ENCODE results near the gene TBKBP1.
A peak's percentile ranks its signal among the peaks of the same experiment; 100 is the strongest.
"Not testable (repeated sequence)": the region's sequence is repeated elsewhere in the genome, so short reads cannot be mapped to it uniquely, and the experiment has no call there.

Gene TBKBP1

DNA sequence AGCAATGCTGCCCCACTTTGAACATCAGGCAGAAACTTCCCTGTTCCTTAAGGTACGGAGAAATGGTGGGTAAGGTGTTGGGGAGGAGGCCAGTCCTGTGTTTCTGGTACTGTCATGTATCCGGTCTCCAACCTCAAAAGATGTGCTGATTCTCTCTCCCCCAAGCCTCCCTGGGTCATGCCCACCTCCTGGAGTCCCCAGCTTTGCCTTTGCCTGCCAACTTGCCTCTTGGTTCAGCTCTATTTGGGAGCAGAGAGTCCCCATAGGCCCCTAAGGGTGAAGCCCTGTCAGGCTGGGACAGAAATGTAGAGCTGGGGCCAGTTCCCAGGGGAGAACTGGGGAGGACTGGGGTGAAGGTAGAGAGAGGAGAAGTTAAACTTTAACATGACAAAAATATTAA lies 37.4 kb downstream of the TBKBP1 start:
- no peak for DNase-seq (ENCODE audit: low spot score)

DNA sequence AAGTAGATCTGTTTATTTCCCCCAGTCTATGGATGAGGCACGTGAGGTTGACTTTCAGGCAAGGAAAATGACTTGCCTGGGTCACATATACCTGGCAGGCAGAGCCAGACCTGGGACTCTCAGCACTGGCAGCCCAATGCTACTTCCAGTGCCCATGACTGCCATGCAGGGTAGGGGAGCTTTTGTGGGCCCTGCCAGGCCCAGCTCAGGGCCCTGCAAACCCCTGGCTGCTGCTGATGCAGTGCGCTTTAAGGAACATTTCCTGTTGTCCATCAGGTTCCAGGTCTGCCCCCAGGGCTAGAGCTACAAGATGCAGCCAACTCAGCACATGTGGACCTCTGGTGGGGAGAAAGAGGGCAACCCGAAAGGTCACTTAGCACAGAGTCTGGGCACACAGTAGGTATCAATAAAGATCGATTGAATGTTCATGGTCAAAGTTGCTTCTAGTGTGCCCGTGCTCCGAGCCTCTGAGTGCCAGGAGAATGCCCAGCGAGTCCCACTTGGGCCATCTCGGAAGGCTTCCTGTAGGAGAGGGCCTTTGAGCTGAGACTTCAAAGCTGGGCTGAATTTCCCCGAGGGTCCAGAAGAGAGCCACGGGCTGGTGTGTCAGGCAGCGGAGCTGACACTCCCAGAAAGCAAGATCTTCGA lies 38.6 kb downstream of the TBKBP1 start:
- DNase-seq (ENCODE audit: low spot score) = no peak

DNA sequence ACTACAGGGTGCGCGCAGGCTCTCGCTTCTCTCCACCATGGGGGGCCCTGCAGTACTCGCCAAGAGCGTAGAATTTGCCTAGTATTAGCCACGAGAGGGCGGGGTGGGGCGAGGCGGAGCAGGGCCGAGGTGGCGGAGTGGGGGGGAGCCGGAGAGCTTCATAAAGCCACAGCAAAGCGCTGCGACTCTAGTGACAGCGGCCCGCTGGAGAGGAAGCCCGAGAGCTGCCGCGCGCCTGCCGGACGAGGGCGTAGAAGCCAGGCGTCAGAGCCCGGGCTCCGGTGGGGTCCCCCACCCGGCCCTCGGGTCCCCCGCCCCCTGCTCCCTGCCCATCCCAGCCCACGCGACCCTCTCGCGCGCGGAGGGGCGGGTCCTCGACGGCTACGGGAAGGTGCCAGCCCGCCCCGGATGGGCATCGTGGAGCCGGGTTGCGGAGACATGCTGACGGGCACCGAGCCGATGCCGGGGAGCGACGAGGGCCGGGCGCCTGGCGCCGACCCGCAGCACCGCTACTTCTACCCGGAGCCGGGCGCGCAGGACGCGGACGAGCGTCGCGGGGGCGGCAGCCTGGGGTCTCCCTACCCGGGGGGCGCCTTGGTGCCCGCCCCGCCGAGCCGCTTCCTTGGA lies 39.2 kb downstream of the TBKBP1 start, which contains the start of gene TBX21:
Gene TBX21, plus strand, starts transcription at position 190 of the 627 bp plus-strand sequence. Its CDS starts 219 bp downstream, at position 409.
- peak; percentile 93 for DNase-seq (ENCODE audit: low spot score)

DNA sequence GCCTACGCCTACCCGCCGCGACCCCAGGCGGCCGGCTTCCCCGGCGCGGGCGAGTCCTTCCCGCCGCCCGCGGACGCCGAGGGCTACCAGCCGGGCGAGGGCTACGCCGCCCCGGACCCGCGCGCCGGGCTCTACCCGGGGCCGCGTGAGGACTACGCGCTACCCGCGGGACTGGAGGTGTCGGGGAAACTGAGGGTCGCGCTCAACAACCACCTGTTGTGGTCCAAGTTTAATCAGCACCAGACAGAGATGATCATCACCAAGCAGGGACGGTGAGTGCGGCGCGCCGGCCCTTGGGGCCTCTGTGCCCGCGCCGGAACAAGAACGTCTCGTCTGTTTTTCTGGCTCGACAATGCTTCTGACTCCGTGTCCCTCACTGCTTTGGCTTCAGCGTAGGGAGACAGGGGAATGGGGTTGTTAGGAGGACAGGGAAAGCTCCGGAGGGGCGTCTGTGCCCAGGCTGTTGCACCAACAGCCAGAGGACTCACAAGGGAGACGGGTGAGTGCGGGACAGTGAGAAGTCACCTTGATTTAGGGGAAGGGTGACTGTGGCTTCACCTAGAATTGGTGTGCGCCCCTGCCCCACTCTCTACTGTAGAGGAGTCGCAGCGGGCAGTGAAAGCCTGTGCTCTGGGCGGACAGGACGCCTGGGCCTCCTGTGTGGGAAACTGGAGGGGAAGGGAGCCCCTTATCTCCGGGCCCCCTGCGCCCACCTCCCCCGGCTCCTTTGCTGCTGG lies 39.9 kb downstream of the TBKBP1 start:
- no peak for DNase-seq (ENCODE audit: low spot score)

DNA sequence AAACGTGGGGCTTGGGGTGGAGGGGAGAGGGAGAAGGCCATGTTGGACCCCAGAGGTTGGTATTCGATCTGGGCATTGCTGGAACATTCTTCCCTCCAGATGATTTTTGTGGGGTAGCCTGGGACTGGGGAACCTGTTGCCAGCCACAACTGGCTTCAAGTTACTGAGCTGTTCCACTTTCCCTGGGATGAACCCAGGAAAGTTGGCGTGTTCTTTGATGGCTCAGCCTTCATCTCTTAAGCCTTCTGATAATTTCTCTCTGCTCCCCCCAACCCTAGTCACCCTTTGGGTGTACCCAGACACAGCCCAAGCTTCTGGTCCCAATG lies 41.1 kb downstream of the TBKBP1 start:
- no peak for DNase-seq (ENCODE audit: low spot score)

DNA sequence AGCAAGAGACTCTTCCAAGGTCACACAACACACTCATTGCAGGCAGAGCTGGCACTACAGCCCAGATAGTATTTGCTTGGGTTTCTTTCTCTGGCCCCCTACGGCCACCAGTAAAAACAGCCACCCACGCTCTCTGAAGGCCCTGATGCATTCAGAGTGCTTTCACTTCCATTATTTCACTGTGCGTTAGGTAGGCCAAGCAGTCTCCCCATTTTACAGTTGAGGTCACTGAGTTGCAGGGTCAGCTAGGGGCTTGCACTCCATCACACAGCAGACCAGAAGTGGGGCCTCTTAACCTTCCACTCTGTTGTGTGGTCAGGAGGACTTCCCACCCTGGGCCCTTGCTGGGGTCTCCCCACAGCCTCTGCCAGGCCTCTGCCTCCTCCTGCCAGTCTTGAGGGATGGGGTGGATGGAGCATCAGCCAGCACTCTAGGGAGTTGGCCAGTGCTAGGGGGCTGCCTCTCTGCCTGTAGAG lies 41.6 kb downstream of the TBKBP1 start:
- no peak for DNase-seq (ENCODE audit: low spot score)

DNA sequence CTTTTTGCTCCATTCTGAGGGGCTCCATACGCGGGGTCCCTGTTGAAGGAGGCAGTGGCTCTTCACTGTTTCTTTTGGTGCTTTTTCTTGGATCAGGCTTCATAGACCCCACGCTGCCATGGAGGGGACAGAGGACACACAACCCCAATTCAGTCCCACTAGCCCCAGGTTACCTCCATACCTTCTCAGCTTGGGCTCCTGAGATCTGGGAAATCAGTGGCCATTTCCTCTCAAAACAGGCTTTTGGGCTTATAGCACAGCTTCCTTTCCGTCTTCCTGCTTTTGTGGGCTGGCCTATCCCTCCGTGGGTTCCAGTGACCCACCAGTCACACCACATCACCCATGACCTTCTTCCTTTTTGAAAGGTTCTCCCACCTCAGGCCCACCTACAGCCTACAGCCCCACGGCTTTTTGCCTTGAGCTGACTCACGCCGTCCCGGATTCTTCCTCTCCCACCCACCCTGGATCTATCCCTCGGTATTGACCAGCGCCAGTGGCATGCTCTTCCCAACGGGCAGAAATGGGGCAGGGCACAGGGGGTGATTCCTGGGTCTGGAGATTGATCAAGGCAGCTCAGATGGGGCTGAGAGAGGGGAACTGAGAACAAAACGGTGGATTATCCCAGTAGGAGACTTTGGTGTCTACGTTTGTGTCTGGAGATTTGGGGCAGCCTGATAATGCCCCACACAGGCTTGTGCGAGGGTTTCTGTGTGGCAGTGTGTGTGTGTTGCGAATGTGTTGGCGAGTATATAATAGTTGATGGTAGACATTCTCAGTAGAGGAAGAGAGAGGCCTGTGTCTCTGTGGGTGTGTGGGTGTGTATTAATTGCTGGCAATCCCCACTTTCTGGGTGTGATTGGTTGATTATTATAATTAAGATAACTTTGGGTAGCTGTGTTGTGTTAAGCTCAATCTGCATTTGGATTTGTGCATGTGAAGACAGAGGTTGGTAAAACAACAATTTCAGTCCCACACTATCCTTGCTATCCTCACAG lies 42.8 kb downstream of the TBKBP1 start:
- DNase-seq (ENCODE audit: low spot score) = no peak

DNA sequence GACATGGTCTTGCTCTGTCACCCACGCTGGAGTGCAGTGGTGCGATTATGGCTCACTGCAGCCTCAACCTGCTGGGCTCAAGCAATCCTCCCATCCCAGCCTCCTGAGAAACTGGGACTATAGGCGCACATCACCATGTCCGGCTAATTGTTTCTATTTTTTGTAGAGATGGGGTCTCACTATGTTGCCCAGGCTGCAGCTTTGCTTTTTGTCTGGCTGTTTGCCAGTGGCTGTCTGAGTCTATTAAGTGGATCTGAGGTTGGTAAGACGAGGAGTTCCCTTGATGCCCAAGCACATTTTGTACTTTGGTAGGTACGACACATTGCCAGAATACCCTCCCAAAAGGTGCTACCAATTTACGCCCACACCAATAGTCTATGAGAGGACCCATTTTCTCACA lies 44.2 kb downstream of the TBKBP1 start:
- no peak for DNase-seq (ENCODE audit: low spot score)

DNA sequence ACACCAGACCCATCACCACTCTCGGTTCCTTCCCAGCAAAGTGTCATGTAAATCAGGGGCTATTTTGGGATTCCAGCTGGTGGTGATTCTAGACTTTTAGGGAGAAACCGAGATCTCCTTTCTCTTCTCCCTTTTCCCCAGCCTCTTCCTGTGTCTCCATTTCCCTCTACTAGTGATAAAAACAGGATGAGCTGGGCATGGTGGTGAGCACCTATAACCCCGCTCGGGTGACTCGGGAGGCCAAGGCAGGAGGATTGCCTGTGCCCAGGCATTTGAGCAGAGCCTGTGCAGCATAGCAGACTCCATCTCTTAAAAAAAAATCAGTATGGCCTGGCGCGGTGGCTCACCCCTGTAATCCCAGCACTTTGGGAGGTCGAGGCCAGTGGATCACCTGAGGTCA lies 45.2 kb downstream of the TBKBP1 start:
- no peak for DNase-seq (ENCODE audit: low spot score)

DNA sequence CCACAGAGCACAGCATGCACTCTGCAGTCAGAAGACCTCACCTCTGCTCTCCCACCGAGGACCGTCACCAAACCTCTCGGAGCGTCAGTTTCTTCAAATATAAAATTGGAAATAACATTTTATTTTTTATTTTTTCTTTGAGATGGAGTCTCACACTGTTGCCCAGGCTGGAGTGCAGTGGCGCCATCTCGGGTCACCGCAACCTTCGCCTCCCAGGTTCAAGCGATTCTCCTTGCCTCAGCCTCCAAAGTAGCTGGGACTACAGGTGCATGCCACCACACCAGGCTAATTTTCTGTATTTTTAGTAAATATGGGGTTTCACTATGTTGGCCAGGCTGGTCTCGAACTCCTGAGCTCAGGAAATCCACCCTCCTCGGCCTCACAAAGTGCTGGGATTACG lies 46.0 kb downstream of the TBKBP1 start:
- not testable (repeated sequence) for DNase-seq (ENCODE audit: low spot score)

DNA sequence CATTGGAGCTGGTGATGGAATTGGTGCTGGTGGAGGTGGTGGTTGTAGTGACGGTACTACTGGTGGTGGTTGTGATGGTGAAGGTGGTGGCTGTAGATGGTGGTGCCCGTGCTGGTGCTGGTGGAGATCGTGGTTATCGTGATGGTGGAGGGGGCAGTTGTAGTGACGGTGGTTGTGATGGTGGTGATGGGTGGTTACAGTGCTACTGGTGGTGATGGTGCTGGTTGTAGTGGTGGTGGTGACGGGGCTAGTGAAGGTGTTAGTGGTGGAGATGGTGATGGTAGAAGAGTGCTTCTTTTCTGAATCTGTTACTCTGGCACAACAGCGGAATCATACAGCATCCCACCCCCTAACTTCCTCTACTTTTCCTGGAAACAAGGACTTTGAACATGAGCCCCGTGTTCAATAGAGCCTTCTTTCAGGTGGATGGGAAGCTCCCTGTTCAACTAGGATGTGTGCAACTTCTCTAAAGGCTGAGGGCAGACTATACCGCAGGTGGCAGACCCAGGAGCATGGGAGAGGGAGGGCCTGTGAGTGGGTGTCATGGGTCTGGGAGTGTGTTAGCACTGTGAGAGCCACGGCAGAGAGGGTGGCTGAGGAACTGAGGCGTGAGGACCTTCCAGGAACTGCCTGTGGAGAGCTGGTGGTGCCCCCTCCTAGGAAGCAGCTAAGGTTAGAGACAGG lies 47.3 kb downstream of the TBKBP1 start:
- DNase-seq (ENCODE audit: low spot score) = peak; percentile 47

DNA sequence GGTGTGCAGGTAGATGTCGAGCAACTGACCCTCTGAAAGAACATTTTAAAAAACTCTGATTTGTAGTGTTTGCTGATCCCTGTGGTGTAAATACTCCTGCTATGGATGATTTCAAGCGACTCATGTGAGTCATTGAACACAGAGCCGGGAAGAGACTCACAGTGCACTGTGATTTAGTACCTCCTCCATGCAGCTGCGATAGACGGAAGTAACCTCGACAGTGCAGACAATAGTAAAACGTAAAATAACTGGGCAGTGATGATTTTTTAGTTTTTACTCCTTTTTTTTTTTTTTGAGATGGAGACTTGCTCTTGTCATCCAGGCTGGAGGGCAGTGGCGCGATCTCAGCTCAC lies 47.8 kb downstream of the TBKBP1 start:
- no peak for DNase-seq (ENCODE audit: low spot score)

DNA sequence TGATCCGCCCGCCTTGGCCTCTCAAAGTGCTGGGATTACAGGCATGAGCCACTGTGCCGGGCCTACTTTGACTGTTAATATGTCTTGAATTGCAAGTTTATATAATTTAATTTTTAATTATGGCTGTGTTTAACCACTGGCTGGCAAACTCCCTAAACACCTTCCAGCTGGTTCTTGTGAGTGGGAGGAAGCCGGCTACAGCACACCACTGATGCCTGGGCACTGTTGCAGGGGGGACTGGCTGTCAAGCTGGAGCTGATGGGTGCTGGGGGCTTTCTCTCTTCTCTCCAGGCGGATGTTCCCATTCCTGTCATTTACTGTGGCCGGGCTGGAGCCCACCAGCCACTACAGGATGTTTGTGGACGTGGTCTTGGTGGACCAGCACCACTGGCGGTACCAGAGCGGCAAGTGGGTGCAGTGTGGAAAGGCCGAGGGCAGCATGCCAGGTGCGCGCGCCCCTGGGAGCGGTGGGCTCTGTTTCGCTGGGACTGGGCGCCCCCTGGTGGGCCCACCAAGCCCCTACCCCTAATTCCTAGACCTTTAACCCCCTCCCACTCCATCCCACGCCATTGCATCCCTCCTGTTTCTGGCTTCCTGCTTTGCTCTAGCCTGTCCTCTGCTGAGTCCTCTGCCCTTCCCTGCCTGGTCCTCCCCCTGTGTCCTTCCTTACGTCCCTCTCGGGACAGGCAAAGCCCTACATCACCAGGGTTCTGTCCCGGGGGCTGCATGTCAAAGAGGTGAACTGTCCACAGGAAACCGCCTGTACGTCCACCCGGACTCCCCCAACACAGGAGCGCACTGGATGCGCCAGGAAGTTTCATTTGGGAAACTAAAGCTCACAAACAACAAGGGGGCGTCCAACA lies 48.6 kb downstream of the TBKBP1 start:
- DNase-seq (ENCODE audit: low spot score) = no peak

DNA sequence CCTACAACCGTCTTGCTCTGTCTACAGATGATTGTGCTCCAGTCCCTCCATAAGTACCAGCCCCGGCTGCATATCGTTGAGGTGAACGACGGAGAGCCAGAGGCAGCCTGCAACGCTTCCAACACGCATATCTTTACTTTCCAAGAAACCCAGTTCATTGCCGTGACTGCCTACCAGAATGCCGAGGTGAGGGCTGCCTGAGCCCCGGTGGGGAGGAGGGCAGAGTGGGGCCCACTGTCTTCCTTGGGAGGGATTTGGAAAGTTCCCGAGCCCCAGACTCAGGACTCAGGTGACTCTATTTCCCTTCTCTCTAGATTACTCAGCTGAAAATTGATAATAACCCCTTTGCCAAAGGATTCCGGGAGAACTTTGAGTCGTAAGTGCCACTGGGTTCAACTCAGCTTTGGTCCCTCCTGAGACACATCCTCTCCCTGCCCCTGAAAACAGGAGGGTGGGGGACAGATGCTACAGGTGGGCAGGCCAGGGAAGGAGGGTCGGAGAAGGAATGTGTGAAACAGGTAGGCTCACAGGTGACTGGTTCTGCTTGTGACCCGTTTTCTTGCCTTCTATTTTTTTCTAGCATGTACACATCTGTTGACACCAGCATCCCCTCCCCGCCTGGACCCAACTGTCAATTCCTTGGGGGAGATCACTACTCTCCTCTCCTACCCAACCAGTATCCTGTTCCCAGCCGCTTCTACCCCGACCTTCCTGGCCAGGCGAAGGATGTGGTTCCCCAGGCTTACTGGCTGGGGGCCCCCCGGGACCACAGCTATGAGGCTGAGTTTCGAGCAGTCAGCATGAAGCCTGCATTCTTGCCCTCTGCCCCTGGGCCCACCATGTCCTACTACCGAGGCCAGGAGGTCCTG lies 50.4 kb downstream of the TBKBP1 start:
- no peak for DNase-seq (ENCODE audit: low spot score)

DNA sequence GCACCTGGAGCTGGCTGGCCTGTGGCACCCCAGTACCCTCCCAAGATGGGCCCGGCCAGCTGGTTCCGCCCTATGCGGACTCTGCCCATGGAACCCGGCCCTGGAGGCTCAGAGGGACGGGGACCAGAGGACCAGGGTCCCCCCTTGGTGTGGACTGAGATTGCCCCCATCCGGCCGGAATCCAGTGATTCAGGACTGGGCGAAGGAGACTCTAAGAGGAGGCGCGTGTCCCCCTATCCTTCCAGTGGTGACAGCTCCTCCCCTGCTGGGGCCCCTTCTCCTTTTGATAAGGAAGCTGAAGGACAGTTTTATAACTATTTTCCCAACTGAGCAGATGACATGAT lies 51.0 kb downstream of the TBKBP1 start:
- no peak for DNase-seq (ENCODE audit: low spot score)

DNA sequence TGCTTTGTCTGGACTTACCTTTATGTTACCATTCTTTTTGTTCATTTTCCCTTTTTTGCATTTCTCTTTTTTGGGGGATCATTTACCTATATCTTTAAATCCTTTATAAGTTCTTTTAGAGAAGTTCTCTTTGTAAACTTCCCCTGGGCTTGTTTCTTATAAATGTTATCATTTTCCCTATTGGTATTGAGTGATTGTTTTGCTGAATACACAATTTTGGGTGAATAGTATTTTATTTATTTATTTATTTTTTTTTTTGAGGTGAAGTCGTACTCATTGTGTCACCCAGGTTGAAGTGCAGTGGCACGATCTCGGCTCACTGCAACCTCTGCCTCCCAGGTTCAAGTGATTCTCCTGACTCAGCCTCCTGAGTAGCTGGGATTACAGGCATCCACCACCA lies 57.5 kb downstream of the TBKBP1 start:
- DNase-seq (ENCODE audit: low spot score) = no peak

DNA sequence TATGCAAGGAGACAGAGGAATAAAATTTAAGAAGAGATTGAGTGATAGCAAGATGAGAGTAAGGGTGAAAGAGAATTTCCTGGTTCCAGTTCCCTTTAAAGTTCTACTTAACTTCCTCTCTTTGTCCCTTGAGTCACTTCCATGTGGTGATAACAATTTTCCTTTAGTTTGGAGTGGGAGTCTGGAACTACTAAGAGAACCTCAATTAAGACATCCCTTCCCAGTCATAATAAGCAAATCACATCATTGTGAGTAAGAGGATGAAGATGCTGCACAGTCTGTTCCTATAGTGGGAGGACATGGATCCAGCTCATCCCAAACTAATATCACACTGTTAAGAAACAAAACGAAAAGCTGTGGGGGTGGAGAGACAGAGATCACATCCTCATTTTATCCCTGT lies 63.4 kb downstream of the TBKBP1 start:
- no peak for DNase-seq (ENCODE audit: low spot score)

DNA sequence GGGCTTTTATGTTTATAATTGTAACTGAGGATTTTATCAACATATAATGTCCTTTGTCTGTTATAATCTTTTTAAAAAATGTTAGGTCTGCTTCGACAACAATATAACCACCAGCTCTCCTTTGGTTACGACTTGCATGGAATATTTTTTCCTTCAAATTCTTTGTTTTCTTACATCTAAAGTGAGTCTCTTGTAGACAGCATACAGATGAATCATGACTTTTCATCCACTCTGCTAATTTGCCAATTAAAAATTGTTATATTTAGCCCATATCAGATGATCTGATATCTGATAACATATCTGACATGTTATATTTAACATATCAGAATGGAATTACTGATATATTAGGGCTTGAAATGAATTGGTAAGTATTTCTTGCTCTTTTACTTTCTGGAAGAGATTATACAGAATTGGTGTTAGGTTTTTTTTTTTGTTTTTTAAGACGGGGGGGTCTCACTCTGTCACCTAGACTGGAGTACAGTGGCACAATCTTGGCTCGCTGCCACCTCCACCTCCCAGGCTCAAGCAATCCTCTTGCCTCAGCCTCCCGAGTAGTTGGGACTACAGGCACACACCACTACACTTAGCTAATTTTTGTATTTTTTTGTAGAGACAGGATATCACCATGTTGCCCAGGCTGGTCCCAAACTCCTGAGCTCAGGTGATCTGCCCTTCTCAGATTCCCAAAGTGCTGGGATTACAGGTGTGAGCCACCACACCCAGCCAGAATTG lies 66.6 kb downstream of the TBKBP1 start:
- DNase-seq (ENCODE audit: low spot score) = no peak
